Frontal cortex (tissue), 4 donors: Measurements from ENCODE around the gene CYP4F22. TPM values are rescaled to one million over a fixed set of nuclear protein-coding genes. Genes with fewer than 3 reads are reported as not detected.
A peak's percentile ranks its signal among the peaks of the same experiment; 100 is the strongest.
"Not testable (repeated sequence)": the region's sequence is repeated elsewhere in the genome, so short reads cannot be mapped to it uniquely, and the experiment has no call there.

Source experiments
- DNase-seq, 2 donors: peaks; one replicate each; pipeline ENCODE4 v3.0.0; 2012; ENCODE audit warnings: low spot score in 2 of 2
- FAIRE-seq: peaks from 2 replicates; lab custom pipeline; 2012; peaks lifted over from hg19 to GRCh38; lab: Jason Lieb, UNC
- total RNA-seq: library from RNA; depleted of rRNA; stranded (reverse); fragments of >200 nt; gene quantifications from one replicate; pipeline ENCODE4 v1.2.3, GENCODE V29; 2014
- donor health status: control.
- donor health status: control.
- donor health status: control.

Gene CYP4F22
- total RNA-seq, 1 donor from 2014 or later, result not detected

DNA sequence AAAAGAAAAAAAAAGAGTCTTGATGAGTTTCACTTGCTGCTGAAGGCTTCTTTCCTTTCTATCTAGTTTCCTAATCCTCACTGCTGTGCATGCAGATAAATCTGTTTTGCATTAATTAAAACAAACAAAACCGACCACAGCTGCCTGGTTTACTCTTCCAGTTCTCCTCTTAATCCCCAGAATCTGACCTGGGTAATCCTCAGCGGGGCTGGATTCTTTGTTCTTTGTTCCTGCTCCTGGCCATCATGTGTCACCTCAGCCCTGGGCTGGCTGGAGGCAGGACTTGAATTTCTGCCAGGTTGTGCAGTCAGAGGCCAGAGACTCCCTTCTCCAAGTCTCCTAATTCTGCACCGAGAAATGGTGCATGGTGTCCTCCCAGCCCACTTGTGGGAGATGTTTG lies 54.5 kb downstream of the CYP4F22 start:
- DNase-seq, result no peak
- no peak for FAIRE-seq

DNA sequence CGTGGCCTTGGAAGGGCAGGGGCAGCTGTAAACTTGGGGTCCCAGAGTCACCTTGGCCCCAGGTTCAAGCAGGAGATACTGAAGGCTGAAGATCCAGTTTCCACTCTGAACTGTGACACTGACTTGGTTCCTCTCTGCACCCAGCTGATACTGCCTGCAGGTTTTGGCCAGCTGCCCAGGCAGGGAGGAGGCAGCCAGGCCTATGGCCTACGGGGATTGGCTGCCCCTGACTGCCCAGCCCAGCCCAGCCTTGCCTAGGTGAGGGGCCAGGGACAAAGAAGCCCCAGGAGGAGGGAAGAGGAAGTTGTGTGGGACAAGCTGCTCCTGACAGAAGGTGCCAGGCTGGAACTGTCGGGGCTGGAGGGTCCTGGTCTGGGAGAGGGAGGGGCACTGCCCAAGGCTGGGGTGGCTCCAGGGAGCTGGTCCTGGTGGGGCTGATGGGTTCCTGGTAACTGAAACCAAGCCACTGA lies 55.0 kb downstream of the CYP4F22 start:
- no peak for FAIRE-seq
- no peak for DNase-seq

DNA sequence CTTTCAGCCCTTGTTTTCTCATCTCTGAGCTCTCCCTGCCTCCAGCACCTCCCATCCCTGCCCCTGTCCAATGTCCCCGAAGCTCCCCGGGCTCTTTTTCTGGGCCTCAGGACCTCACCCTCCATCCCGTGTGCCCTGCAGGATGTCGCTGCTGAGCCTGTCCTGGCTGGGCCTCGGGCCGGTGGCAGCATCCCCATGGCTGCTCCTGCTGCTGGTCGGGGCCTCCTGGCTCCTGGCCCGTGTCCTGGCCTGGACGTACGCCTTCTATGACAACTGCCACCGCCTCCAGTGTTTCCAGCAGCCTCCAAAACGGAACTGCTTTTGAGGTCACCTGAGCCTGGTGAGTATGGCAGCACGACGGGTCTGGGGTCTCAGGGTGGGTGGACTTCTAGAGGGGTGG lies 55.6 kb downstream of the CYP4F22 start:
- FAIRE-seq (no peak), DNase-seq (no peak)

DNA sequence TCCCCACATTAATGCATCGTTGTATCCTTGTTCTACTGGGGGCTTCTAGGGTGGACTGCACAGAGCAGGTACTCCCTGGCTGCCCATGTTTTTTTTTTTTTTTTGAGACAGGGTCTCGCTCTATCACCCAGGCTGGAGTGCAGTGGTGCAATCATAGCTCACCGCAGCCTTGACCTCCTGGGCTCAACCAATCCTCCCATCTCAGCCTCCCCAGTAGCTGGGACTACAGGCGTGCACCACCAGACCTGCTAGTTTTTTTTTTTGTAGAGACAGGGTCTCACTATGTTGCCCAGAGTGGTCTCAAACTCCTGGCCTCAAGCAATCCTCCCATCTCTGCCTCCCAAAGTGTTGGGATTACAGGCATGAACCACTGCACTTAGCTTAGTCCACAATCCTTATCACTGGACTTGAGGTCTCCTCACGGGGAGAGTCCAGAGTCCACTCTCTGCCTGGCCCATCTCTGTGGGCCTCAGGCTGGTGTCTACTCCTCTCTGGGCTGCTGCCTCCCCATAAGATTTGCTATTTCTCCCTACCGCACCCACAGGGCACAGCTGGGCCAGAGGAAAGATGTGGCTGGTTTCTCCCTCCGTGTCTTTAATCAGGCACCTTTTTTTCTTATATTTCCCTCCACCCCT lies 56.3 kb downstream of the CYP4F22 start:
- DNase-seq, result no peak
- no peak for FAIRE-seq

DNA sequence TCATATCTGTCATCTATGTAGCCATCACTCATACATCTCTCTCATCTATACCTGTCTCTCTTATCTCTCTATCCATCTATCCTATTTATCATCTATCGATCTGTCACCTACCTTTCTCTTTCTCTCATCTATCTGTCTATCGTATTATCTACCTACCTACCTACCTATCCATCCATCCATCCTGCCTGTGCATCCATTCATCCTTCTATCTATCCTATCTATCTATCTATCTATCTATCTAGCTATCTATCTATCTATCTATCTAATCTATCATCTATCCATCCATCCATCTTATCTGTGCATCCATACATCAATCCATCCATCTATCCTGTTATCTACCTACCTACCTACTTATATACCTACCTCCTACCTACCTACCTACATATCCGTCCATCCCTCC lies 62.1 kb downstream of the CYP4F22 start:
- no peak for DNase-seq
- FAIRE-seq, result no peak

DNA sequence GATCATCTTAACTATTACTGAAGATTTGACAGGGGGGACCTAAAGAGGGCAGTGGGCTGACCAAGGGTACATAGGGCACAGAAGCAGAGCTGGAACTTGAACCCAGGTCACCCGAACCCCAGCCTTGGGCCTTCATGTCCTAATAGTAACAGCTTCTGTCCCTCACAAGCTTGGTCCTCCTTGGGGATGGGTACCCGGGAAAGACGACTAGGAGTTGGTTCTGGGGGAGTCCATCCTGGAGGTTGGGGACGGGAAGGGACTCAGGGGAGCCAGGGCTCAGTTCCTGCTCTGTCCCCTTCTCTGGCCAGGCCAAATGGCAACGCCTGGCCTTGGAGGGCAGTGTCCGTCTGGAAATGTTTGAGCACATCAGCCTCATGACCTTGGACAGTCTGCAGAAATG lies 67.1 kb downstream of the CYP4F22 start:
- DNase-seq (no peak), FAIRE-seq (no peak)

DNA sequence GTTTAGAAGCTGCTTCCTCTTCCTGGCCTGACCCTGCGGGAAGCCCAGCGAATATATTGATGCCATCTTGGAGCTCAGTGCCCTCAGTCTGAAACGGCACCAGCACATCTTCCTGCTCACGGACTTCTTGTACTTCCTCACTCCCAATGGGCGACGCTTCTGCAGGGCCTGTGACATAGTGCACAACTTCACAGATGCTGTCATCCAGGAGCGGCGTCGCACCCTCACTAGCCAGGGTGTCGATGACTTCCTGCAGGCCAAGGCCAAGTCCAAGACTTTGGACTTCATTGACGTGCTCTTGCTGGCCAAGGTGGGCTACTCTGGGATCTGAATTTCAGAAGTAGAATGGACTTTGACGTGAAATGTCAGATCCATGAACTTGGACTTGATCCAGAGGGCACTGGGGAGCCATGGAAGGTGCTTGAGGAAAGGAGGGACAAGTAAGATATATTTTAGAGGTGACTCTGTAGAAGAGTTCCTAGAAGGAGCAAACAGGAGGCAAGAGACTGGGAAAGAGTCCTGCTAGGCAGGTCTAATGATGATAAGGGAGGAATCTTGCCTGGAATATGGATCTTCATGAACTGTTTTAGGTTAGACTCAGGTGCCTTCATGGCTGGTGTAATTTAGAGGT lies 68.3 kb downstream of the CYP4F22 start:
- DNase-seq, result no peak
- no peak for FAIRE-seq

DNA sequence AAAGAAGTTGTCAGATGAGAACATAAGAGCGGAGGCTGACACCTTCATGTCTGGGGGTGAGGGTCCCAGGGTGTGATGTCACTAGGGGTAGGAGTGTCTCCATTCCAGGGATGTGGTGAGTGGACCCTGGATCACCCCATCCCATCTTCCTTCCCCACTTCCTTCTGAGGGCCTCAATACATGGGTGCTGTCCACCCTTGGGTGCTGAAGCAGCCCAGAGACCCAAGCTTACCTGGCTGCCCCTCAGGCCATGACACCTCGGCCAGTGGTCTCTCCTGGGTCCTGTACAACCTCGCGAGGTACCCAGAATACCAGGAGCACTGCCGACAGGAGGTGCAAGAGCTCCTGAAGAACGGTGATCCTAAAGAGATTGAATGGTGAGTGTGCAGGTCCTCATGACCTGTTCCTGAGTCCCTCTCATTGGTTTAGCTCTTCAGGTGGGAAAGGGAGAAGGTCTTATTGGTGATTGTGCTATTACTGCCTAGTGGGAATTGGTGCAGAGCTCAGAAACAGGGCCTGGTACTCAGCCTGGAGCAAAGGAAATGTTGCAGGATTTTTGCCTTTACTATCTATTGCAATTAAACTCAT lies 69.0 kb downstream of the CYP4F22 start:
- FAIRE-seq, result no peak

DNA sequence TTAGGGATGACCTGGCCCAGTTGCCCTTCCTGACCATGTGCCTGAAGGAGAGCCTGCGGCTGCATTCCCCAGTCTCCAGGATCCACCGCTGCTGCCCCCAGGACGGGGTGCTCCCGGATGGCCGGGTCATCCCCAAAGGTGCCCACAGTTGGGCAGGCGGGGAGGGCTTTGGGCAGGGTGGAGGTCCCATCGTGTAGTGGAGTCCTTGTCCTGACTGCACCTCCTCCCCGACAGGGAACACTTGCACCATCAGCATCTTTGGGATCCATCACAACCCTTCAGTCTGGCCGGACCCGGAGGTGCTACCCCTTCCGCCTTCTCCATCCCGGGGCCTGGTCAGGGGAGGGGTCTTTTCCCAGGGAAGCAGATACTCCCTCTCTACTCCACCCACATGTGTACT lies 75.0 kb downstream of the CYP4F22 start:
- no peak for FAIRE-seq
- DNase-seq, result no peak

More for the DNA sequence above, 69.0 kb downstream of the CYP4F22 start:
- DNase-seq, result no peak

DNA sequence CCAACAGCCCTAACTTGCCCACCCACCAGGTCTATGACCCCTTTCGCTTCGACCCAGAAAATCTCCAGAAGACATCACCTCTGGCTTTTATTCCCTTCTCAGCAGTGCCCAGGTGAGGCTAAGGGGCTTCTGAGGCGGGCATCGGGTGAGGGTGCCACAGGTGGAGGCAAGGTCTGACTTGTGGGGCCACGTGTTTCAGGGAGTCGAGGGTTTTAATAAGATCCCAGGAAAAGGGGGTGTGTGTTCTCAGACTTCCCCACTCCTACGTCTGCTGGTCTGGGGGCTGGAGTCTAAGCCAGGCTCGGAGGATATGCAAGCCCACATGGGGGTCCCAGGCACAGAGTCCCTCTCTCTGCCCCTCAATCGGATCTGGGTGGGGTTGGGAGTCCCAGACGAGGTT lies 75.8 kb downstream of the CYP4F22 start:
- DNase-seq (no peak), FAIRE-seq (no peak)

DNA sequence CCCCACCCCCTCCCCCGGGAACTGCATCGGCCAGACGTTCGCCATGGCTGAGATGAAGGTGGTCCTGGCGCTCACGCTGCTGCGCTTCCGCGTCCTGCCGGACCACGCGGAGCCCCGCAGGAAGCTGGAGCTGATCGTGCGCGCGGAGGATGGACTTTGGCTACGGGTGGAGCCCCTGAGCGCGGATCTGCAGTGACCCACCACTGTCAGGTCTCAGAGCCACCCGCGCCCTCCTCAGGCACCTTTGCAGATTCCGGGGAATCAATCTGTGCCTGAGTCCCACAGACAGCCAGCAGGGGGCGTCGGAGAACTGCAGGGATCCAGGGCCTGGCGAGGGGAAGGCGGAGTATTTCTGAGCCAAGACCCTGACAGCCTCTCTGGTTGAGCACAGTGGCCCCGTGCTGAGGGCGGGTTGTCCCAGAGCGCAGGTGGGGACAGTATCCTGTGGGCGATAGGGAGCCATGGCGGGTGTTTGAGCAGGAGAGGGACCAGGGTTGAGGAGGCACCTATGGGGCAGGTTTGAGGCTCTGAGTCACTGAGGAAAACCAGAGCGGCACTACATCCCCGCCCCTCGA lies 76.3 kb downstream of the CYP4F22 start:
- DNase-seq (peak; percentile 31 to 74), FAIRE-seq (no peak)

DNA sequence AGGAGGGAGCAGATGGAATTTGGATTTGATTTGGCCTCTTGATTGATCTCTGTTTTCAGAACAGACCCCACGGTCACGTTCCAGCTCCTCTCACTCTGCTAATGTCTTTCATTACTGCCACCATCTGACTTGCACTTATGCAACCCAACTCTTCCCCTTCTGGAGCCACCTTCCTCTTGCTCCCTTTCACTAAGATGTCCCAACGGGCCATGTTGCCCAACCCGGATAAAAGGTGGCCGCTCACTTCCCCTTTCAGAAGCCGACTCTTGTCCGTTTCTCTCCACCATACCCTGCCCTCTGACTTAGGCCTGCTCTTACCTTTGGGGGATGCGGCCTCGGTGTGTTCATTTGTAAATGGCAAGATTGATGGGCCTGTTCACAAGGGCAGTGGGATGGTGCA lies 79.3 kb downstream of the CYP4F22 start:
- DNase-seq (no peak), FAIRE-seq (no peak)

DNA sequence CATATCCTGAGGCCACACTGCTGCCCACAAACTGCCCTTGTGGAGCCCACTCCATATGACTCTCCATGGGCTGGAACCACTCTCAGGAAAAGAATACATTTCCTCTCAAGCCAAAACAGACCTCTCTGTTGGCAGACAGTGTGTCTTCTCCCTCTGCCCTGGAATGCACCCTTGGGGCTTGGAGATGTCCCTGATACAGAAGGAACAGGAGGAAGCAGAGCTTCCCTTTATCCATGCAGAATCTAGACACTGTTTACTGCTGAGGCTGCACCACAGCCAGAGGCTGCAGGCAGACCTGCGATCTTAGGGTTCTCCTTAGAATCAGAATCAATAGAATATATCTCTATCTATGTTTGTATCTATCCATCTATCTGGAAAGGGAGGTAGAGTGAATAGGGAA lies 79.9 kb downstream of the CYP4F22 start:
- DNase-seq, result no peak
- no peak for FAIRE-seq

DNA sequence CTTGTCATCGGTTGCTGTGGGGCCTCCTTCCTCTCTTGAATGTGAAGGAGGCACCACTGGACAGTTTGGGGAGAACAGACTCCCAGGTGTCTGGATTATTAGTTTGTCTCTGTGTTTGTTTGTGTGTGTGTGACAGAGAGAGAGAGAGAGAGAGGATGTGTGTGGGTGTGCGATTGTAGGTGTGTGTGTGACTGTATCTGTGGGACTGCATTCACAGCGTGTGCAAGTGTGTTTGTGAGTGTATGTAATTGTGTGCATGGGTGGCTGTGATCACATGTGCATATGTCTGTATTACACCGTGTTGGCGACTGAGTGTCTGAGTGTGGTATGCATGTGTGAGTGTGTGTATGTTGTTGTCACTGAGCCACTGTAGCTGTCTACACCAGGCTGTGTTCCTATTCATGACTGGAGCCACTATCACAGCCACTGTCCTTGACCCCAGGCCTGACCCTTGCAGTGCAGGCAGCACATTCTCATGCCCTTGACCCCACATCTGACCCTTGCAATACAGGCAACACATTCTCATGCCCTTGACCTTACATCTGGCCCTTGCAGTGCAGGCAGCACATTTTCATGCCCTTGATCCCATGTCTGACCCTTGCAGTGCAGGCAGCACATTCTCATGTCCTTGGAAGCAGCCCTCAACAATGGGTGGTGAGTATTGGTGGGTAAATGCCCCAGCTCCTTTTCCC lies 81.6 kb downstream of the CYP4F22 start:
- DNase-seq, result no peak
- no peak for FAIRE-seq

DNA sequence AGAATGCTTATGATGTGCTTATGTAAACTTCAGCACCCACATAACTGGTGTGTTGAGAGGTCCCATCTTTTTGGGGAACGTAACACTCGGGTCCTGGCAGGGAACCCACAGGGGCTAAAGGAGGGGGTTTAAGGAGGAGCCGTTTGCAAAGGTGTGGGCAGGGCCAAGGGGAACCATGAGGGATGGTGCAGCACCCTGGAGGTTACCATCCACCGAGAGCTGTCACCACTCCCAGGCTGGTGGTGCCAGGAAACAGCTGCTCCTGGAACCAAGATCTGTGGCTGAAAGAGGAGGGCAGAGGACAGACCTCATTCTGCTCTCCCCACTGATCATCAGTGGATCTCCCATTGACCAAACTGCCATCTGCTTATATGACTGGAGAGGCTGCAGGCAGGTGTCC lies 83.5 kb downstream of the CYP4F22 start:
- FAIRE-seq, result no peak

DNA sequence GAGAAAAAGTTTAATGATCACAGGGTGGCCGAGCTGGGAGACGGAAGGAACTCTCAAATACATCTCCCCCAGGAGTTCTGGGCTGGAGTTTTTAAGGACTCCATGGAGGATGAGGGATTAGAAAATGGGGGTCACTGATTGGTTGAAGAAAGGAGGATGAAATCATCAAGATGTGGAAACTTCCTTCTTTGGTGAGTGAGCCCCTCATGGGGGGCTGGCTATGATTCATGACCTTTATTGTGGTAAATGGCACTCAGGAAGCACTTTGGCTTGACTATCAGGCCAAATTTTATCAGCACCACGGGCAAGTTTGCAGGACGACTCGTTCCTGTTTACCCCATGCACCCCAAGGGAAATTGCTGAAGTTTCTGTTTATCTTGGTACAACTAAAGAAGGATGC lies 84.2 kb downstream of the CYP4F22 start:
- not testable (repeated sequence) for FAIRE-seq, DNase-seq

More for the DNA sequence above, 83.5 kb downstream of the CYP4F22 start:
- no peak for DNase-seq

DNA sequence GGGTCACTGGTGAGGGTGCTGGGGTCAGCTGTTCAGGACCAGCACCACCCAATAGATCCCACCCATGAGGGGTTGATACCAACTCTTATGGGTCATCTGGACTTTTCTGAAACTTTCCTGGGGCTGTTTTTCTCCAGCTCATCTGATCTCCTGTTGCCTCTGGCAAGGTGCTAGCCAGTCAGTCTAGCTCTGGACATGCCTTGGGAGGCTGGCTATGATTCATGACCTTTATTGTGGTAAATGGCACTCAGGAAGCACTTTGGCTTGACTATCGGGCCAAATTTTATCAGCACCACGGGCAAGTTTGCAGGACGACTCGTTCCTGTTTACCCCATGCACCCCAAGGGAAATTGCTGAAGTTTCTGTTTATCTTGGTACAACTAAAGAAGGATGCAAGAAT lies 85.4 kb downstream of the CYP4F22 start:
- not testable (repeated sequence) for FAIRE-seq, DNase-seq

DNA sequence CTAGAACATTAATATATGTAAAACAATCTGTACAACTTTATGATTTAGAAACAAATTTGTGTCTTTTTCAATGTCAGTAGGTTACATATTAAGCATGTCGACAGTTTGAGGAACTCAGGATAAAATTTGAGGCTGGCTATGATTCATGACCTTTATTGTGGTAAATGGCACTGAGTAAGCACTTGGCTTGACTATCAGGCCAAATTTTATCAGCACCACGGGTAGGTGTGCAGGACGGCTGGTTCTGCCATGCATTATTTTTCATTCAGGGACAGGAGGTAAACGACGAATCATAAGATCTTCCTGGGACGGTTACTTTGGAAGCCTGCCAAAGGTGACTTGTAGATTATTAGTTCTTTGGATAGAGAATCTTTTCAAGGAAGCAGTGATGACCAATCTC lies 86.7 kb downstream of the CYP4F22 start:
- FAIRE-seq, result no peak
- DNase-seq, result no peak
